Measurements from ENCODE around the gene LMBRD1.

GRCh38 chr6:69790629-69791028 lies 6.2 kb downstream of the LMBRD1 start:
- TF ChIP-seq POLR2A (IDR thresholded peaks at IDR 0.05) (no peak), CTCF (IDR thresholded peaks at IDR 0.05) (no peak), POLR2AphosphoS5 (IDR thresholded peaks at IDR 0.05) (no peak), EP300 (IDR thresholded peaks at IDR 0.05) (no peak)
